T-cell (primary cell): ENCODE measurements around the gene SMYD1. TPM values are rescaled to one million over a fixed set of nuclear protein-coding genes. Genes with fewer than 3 reads are reported as not detected.

Experiments
- ATAC-seq, 4 experiments: fragments of 200-7000 bp in 3 of 4; fragments of 150-1000 bp in 1 of 4; cut with Tn5 transposase; replicated peaks in 1 of 4; 1 replicate in 3 of 4; 2 replicates in 1 of 4; pipeline ENCODE4 v1.10.0; 2021; ENCODE audit warnings: moderate library complexity in 3 of 4, mild to moderate bottlenecking in 2 of 4, moderate number of reproducible peaks in 1 of 4
- CTCF ChIA-PET, 2 donors: fragments of 300-600 bp; sonication (Branson Sonifier 250); formaldehyde crosslinking; loops; one replicate each; lab custom pipeline; 2022; ENCODE audit warnings: antibody characterized with exemption in 2 of 2; lab: Charles Lee
- POLR2A ChIA-PET, 2 donors: fragments of 300-600 bp; sonication (Branson Sonifier 250); formaldehyde crosslinking; loops; one replicate each; lab custom pipeline; 2022; ENCODE audit warnings: antibody characterized with exemption in 2 of 2; lab: Charles Lee
- DNase-seq, 35 experiments: peaks; one replicate each; pipeline versions ENCODE4 v3.0.0 to v3.0.0-alpha.2; 2013 to 2023
- H3K27ac ChIP-seq: one replicate; pipeline ENCODE4 v1.5.1; 2013; ENCODE audit warnings: low read length
- H3K27me3 ChIP-seq, 2 experiments: replicated peaks in 1 of 2; 1 replicate in 1 of 2; 2 replicates in 1 of 2; pipeline versions ENCODE4 v1.6.1 to v1.7.0; 2013; ENCODE audit warnings: low read length in 1 of 2, mixed read lengths in 1 of 2; ENCODE audit not compliant: control insufficient read depth in 2 of 2, insufficient read depth in 2 of 2; ENCODE audit errors: extremely low read depth in 1 of 2
- H3K36me3 ChIP-seq, 2 donors: 1 replicate in 1 of 2; 2 replicates in 1 of 2; pipeline versions ENCODE4 v1.6.1 to v1.7.0; 2013; ENCODE audit warnings: low read length in 1 of 2; ENCODE audit not compliant: control insufficient read depth in 2 of 2, insufficient read depth in 1 of 2; ENCODE audit errors: extremely low read depth in 1 of 2
- H3K4me1 ChIP-seq, 2 experiments: 1 replicate in 1 of 2; 2 replicates in 1 of 2; pipeline versions ENCODE4 v1.6.1 to v1.7.0; 2013; ENCODE audit warnings: low read length in 2 of 2, mixed read lengths in 1 of 2; ENCODE audit not compliant: insufficient read depth in 2 of 2, control insufficient read depth in 1 of 2; ENCODE audit errors: extremely low read depth in 1 of 2
- H3K4me3 ChIP-seq, 2 donors: 1 replicate in 1 of 2; 2 replicates in 1 of 2; pipeline versions ENCODE4 v1.5.1 to v1.7.0; 2013; ENCODE audit warnings: mild to moderate bottlenecking in 2 of 2, low read length in 1 of 2, moderate library complexity in 1 of 2; ENCODE audit not compliant: control insufficient read depth in 1 of 2; ENCODE audit errors: extremely low read depth in 1 of 2
- H3K9me3 ChIP-seq: 2 replicates; pipeline ENCODE4 v1.7.0; 2013
- H3K27ac Mint-ChIP-seq, 2 donors: one replicate each; pipeline ENCODE4 v1.8.0; 2020 to 2021; ENCODE audit warnings: mild to moderate bottlenecking in 2 of 2, mixed read lengths in 2 of 2
- H3K27me3 Mint-ChIP-seq, 2 donors: one replicate each; pipeline ENCODE4 v1.8.0; 2021 to 2022; ENCODE audit warnings: mixed read lengths in 2 of 2
- H3K36me3 Mint-ChIP-seq: one replicate; pipeline ENCODE4 v1.8.0; 2021; ENCODE audit warnings: mixed read lengths
- H3K4me1 Mint-ChIP-seq, 3 donors: one replicate each; pipeline ENCODE4 v1.8.0; 2020 to 2022; ENCODE audit warnings: mixed read lengths in 3 of 3, mild to moderate bottlenecking in 1 of 3
- H3K4me3 Mint-ChIP-seq, 3 donors: one replicate each; pipeline ENCODE4 v1.8.0; 2020 to 2022; ENCODE audit warnings: mild to moderate bottlenecking in 3 of 3, mixed read lengths in 3 of 3, moderate library complexity in 3 of 3
- H3K9me3 Mint-ChIP-seq, 3 donors: one replicate each; pipeline ENCODE4 v1.8.0; 2020 to 2022; ENCODE audit warnings: mixed read lengths in 3 of 3
- WGBS: methylation state at CpG from one replicate; pipeline ENCODE4 v1.1.5; 2013; ENCODE audit warnings: missing lambda C conversion rate; ENCODE audit not compliant: insufficient coverage; 5-methylcytosine and 5-hydroxymethylcytosine counted together
- total RNA-seq, 35 experiments: library from RNA in 6 of 35; stranded (reverse) in 6 of 35; fragments of 120-200 nt in 1 of 35; gene quantifications; one replicate each; pipeline versions ENCODE4 v1.2.1 to v1.2.4 and lab custom pipeline; 2013 to 2026

SMYD1 gene
- total RNA-seq, 5 donors from 2014 or later (not counting 1 experiment from before 2014, with no cell fraction given) = not detected

DNA sequence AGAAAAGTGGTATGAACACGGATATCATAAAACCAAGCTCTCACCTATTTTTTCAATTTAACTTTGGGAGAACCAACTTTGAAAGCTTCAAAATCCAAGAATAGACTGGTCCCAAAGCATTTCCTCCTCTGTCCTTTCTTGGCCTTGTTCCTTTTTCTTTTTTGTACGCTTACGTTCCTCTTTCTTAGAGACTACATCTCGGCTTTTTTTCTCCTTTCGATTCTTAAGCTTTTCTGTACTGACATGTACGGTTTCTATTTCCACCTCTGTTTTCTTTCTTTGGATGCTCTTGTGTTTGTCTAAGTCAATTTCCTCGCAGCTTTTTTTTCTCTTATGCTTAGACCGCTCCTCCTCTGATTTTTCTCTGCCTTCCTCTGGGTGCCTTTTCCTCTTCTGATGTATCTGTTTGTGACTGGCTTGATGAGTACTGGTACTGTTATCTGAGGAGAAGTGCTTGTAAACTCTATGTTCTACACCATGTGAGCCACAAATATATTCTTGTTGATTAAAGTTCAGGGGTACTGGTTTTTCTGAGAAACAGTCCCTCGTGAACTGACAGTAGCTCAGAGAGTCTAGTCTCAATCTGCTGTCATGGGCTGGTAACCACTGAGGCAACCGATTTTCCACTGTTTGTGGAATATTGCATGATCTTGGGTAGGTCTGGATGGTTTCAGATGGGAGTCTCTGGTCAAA lies 39.8 kb upstream of the SMYD1 start:
- Mint-ChIP-seq H3K9me3 (no peaks in the 10 kb centered on the region), H3K36me3 (peaks cover 45% of the 10 kb centered on the region), H3K27me3 (no peaks in the 10 kb centered on the region), H3K4me3 (peak overlapping the region in 2 of 3 donors; percentile 44 to 48), H3K4me1 (peaks cover 7 to 15% (median 14%) of the 10 kb centered on the region in 3 donors), H3K27ac (peak overlapping the region in 1 of 2 donors; percentile 67)
- DNase-seq = no peak
- peak in 2 of 4 experiments; percentile 31 to 43 for ATAC-seq
- Histone ChIP-seq H3K36me3 (peaks cover 3 to 42% of the 10 kb centered on the region in 2 donors), H3K4me1 (no peaks in the 10 kb centered on the region), H3K27ac (no peak overlapping the region), H3K4me3 (no peak overlapping the region), H3K9me3 (no peaks in the 10 kb centered on the region), H3K27me3 (no peaks in the 10 kb centered on the region)
- ChIA-PET CTCF (interaction anchor here in 1 of 2 donors (0.6 kb wide), 1 partner anchor 129 kb away, joined by 3 read pairs; no protein-coding TSS in a partner anchor), POLR2A (no interaction called here)
- 93% methylated on average over 5 of the region's 10 CpGs for whole genome bisulfite sequencing

DNA sequence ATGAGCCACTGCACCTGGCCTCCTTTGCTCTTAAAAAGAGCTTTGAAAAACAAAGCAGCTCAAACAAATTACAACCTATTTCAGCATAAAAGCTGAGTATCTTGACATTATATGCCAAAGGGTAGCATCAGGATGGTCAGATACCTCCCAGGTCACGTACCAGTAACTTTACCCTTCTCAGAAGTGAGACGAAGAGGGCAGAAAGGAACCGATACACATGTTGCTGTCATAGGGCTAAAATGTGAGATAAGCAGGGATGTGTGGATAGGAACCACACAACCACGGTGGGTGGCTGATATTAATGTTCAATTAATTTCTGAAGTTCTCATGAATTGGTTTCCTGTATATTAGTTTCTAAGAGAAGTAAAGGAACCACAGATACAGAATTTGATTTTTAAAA lies 38.7 kb upstream of the SMYD1 start:
- H3K36me3 ChIP-seq = peaks cover 3 to 44% of the 10 kb centered on the region in 2 donors
- DNase-seq = no peak
- no peak overlapping the region for H3K27ac ChIP-seq
- Mint-ChIP-seq H3K4me3 (no peak overlapping the region), H3K9me3 (no peaks in the 10 kb centered on the region), H3K27me3 (no peaks in the 10 kb centered on the region), H3K36me3 (peaks cover 48% of the 10 kb centered on the region), H3K27ac (no peak overlapping the region), H3K4me1 (peaks cover 7 to 18% (median 15%) of the 10 kb centered on the region in 3 donors)
- no peaks in the 10 kb centered on the region for H3K9me3 ChIP-seq
- POLR2A ChIA-PET = no interaction called here
- no peaks in the 10 kb centered on the region for H3K4me1 ChIP-seq
- WGBS = 100% methylated on average over 1 of the region's 4 CpGs
- CTCF ChIA-PET = no interaction called here
- H3K4me3 ChIP-seq = no peak overlapping the region
- H3K27me3 ChIP-seq = no peaks in the 10 kb centered on the region
- ATAC-seq = no peak

DNA sequence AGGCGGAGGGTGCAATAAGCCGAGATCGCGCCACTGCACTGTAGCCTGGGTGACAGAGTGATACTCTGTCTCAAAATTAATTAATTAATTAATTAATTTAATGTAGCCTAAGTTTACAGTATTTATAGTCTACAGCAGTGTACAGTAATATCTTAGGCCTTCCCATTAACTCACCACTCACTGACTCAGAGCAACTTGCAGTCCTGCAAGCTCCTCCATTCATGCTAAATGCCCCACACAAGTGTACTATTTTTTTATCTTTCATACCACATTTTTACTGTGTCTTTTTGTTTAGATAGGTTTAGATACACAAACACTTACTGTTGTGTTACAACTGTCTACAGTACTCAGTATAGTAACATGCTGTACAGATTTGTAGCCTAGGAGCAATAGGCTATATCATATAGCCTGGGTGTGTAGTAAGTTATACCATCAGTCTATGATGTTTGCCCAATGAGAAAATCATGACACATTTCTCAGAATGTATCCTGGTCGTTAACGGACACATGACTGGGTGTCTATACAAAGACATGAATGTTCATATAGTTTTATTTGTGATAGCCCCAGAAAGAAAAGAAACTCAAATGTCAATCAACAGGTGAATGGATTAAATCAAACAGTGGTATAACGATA lies 35.4 kb upstream of the SMYD1 start:
- Histone ChIP-seq H3K36me3 (peaks cover 3 to 56% of the 10 kb centered on the region in 2 donors), H3K4me1 (no peaks in the 10 kb centered on the region), H3K4me3 (no peak overlapping the region), H3K27me3 (no peaks in the 10 kb centered on the region), H3K9me3 (no peaks in the 10 kb centered on the region), H3K27ac (no peak overlapping the region)
- ChIA-PET CTCF (no interaction called here), POLR2A (no interaction called here)
- Mint-ChIP-seq H3K27ac (no peak overlapping the region), H3K27me3 (no peaks in the 10 kb centered on the region), H3K36me3 (peaks cover 60% of the 10 kb centered on the region), H3K4me3 (no peak overlapping the region), H3K4me1 (peaks cover 18 to 26% (median 21%) of the 10 kb centered on the region in 3 donors), H3K9me3 (no peaks in the 10 kb centered on the region)
- no peak for DNase-seq
- no peak for ATAC-seq
- no CpG with 5 or more reads among the region's 7 CpGs for WGBS

DNA sequence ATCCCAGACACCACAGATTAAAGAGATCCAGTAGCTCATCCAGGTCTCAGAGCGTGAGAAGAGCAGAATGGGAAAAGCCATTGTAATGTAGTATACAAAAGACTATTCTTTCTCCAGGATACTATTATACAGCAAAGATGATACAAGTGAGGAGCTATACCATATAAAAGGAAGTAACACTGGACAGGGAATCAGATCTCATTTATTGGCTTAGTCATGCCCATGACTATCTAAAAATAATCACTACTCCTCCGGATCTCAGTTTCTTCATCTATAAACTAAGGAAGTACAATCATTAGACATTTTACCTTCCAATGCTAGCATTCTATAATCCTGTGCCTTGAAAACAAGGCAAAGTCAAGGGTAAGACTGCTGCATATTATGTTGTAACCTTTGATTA lies 31.4 kb upstream of the SMYD1 start:
- WGBS = no CpG with 5 or more reads among the region's 2 CpGs
- no peak overlapping the region for H3K27ac ChIP-seq
- DNase-seq (no peak), ATAC-seq (no peak)
- no peaks in the 10 kb centered on the region for H3K27me3 Mint-ChIP-seq
- no peak overlapping the region for H3K4me3 ChIP-seq
- ChIA-PET CTCF (no interaction called here), POLR2A (interaction anchor here in 1 of 2 donors (0.9 kb wide), 1 partner anchor 20 kb away, joined by 4 read pairs; the partner anchor contains the start of gene RNU2-63P)
- H3K9me3 ChIP-seq = no peaks in the 10 kb centered on the region
- H3K36me3 ChIP-seq = peaks cover 0 to 28% of the 10 kb centered on the region in 2 donors
- no peak overlapping the region for H3K4me3 Mint-ChIP-seq
- H3K4me1 ChIP-seq = no peaks in the 10 kb centered on the region
- no peaks in the 10 kb centered on the region for H3K27me3 ChIP-seq
- H3K27ac Mint-ChIP-seq = no peak overlapping the region
- no peaks in the 10 kb centered on the region for H3K9me3 Mint-ChIP-seq
- H3K36me3 Mint-ChIP-seq = peaks cover 51% of the 10 kb centered on the region
- H3K4me1 Mint-ChIP-seq = peaks cover 30 to 42% (median 30%) of the 10 kb centered on the region in 3 donors

DNA sequence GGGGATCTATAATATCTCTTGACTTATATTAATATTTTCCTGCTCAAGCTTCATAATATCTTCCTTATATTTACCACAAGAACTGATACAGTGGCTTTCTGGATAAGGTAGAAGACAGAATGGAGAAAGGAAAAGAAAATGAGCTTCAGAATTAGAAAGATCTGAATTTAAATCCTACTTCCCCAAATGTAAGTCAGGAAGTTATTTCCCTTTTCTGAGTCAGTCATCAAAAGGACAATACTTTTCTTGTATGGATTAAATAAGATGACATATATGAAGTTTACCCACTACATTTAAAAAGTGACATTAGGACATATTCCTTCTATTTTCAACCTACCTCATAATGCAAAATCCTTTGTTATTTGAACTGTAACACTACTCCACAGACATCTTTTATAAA lies 31.0 kb upstream of the SMYD1 start:
- ChIA-PET CTCF (no interaction called here), POLR2A (interaction anchor here in 1 of 2 donors (0.9 kb wide), 1 partner anchor 20 kb away, joined by 4 read pairs; the partner anchor contains the start of gene RNU2-63P)
- DNase-seq (no peak), ATAC-seq (no peak)
- Mint-ChIP-seq H3K27me3 (no peaks in the 10 kb centered on the region), H3K36me3 (peaks cover 51% of the 10 kb centered on the region), H3K4me1 (peaks cover 32 to 45% (median 35%) of the 10 kb centered on the region in 3 donors), H3K9me3 (no peaks in the 10 kb centered on the region), H3K27ac (no peak overlapping the region), H3K4me3 (no peak overlapping the region)
- no peak overlapping the region for H3K4me3 ChIP-seq
- no peak overlapping the region for H3K27ac ChIP-seq
- peaks cover 0 to 28% of the 10 kb centered on the region in 2 donors for H3K36me3 ChIP-seq
- no peaks in the 10 kb centered on the region for H3K9me3 ChIP-seq
- no peaks in the 10 kb centered on the region for H3K4me1 ChIP-seq
- H3K27me3 ChIP-seq = no peaks in the 10 kb centered on the region

- no peak for ATAC-seq
- Histone ChIP-seq H3K27me3 (no peaks in the 10 kb centered on the region), H3K9me3 (no peaks in the 10 kb centered on the region), H3K27ac (no peak overlapping the region), H3K4me1 (no peaks in the 10 kb centered on the region), H3K4me3 (no peak overlapping the region), H3K36me3 (peaks cover 0 to 16% of the 10 kb centered on the region in 2 donors)
- H3K4me1 Mint-ChIP-seq = peaks cover 46 to 59% (median 48%) of the 10 kb centered on the region in 3 donors
- POLR2A ChIA-PET = no interaction called here
- no peak overlapping the region for H3K4me3 Mint-ChIP-seq
- no peak for DNase-seq
- CTCF ChIA-PET = no interaction called here
- peaks cover 46% of the 10 kb centered on the region for H3K36me3 Mint-ChIP-seq
- no peaks in the 10 kb centered on the region for H3K9me3 Mint-ChIP-seq
- no peaks in the 10 kb centered on the region for H3K27me3 Mint-ChIP-seq
- no peak overlapping the region for H3K27ac Mint-ChIP-seq
- WGBS = 100% methylated on average over 2 of the region's 4 CpGs
Measured at GRCh38 chr2:88038263-88039105, 29.1 kb upstream of the SMYD1 start.
